ENCODE data around the gene SH2D4B.

SH2D4B gene

DNA sequence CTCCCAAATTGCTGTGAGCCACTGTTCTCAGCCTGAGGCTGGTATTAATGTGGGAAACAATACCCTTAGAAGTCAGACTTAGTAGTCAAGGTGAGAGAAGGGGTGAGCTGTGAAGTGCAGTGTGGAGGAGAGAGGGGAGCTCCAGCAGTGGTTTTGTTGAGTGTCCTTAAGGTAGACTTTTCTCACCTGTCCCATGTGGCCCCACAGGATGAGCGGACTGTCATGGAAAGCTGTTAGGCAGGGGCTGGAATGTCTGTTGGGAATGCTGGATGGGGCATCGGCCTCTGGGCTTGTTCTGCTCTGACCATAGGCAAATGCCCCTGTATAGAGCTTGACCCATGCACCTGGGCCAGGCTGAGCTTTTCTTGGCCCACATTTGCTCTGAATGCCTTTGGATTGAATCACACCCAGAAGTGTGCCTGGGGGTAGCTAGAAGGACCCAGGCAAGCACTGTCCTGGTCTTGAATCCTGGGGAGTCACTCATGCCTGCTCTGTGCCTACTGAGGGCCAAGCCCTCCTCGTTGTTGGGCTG, 36.3 kb upstream of the SH2D4B start:
- no peak for DNase-seq (ENCODE audit: low read depth)
- H3K4me3 ChIP-seq (ENCODE audit: low read depth, low read length), result no peak overlapping the region
- TF ChIP-seq, protein P1, sequence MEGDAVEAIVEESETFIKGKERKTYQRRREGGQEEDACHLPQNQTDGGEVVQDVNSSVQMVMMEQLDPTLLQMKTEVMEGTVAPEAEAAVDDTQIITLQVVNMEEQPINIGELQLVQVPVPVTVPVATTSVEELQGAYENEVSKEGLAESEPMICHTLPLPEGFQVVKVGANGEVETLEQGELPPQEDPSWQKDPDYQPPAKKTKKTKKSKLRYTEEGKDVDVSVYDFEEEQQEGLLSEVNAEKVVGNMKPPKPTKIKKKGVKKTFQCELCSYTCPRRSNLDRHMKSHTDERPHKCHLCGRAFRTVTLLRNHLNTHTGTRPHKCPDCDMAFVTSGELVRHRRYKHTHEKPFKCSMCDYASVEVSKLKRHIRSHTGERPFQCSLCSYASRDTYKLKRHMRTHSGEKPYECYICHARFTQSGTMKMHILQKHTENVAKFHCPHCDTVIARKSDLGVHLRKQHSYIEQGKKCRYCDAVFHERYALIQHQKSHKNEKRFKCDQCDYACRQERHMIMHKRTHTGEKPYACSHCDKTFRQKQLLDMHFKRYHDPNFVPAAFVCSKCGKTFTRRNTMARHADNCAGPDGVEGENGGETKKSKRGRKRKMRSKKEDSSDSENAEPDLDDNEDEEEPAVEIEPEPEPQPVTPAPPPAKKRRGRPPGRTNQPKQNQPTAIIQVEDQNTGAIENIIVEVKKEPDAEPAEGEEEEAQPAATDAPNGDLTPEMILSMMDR (IDR thresholded peaks at IDR 0.05; ENCODE audit: low read depth, low read length, missing control alignments), result no peak

DNA sequence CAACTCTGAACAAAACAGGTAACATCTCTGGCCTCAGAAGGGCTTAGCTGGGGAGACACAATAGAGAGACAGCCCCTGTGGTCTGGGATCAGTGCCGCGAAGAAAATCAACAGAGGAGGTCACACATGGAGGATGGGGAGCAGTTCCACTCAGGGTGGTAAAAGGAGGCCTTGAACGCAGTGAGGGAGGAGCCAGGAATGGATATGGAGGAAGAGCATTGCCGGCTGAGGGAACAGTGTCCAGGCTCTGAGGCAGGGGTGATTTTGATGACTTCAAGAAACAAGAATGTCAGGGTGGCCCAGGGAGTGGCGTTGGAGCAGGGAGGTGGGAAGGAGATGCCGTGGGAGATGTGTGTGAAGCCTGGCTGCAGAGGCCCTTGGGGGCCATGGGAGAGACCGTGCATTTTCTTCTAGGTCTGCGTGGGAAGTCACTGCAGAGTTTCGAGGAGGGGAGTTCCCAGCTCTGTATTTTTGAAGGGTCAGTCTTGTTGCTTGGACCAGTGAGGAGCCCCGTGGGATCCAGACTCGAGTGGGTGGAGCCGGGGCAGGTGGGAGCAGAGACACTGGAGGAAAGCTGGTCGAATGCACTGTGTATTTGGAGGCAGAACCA, 35.7 kb upstream of the SH2D4B start:
- DNase-seq (ENCODE audit: low read depth), result no peak
- H3K4me3 ChIP-seq (ENCODE audit: low read depth, low read length), result no peak overlapping the region
- TF ChIP-seq, protein P1 (IDR thresholded peaks at IDR 0.05; ENCODE audit: low read depth, low read length, missing control alignments), result no peak

DNA sequence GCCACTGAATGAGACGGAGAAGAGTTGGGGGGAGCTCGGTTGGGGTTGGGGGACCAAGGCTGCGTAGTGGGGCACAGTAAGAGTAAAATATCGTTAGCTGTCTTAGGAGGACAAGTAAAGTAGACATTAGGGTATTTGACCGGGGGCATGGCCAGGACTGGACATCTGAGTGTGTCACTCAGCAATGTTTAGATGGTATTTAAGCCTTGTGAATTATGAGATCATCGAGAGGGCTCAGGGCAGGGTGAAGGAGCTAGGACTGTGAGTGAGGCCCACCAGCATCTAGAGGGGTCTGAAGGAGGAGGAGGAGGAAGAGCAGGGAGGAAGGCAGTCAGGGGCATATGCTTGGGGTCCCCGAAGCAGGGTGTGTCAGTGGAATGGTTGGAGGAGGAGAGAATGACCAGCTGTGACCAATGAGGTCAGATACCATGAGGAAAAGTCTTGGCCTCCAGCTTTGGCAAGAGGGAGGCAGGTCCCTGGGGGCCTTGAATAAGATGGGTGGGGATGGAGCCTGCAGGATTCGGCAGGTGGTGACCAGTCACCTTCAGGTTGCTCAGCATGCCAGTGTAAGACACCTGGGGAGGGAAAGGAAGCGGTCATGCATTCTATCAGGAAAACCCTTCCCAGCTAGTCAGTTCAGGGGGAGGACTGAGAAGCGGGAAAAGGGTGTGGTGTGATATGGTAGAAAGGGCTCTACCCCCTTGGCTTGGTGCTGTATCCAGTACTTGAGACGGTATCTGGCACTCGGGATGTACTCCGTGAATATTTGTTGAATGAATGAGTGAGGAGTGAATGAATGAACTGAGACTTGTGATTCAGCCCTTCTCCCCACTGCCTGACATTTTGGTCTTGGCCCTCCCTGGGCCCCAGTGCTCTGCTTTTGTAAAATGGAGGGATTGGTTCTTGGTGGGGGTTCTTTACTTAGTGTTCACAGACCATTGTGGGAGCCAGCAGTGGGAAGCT, 34.8 kb upstream of the SH2D4B start:
- no peak overlapping the region for H3K4me3 ChIP-seq (ENCODE audit: low read depth, low read length)
- TF ChIP-seq, protein P1 (IDR thresholded peaks at IDR 0.05; ENCODE audit: low read depth, low read length, missing control alignments), result no peak
- DNase-seq (ENCODE audit: low read depth), result no peak

DNA sequence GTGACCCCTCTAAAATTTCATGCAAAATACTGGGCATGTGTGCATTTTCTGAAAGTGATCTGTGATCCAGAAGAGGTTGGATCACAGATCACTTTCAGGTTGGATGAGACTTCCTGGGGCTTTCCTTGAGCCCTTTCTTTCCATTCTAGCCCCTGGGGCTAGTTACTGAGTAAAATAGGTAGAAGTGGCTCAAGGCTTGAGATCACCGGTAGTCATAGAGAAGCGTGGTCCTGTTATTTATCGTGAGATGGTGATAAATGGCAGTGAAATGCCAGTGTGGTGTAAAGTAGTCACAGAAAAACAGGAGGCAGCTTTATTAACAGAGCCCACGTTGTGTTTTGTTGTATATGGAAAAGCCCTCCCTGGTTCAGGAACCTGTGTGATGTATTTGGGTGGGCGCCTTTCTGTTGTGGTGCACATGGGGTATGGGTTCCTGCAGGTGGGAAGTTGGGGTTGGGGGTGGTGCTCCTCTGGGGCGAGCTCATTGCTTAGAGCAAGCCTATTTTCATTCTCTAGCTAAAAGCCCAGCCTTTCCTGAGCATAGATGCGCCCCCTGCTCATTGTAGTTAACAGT, 34.0 kb upstream of the SH2D4B start:
- no peak for DNase-seq (ENCODE audit: low read depth)
- TF ChIP-seq, protein P1 (IDR thresholded peaks at IDR 0.05; ENCODE audit: low read depth, low read length, missing control alignments), result no peak

DNA sequence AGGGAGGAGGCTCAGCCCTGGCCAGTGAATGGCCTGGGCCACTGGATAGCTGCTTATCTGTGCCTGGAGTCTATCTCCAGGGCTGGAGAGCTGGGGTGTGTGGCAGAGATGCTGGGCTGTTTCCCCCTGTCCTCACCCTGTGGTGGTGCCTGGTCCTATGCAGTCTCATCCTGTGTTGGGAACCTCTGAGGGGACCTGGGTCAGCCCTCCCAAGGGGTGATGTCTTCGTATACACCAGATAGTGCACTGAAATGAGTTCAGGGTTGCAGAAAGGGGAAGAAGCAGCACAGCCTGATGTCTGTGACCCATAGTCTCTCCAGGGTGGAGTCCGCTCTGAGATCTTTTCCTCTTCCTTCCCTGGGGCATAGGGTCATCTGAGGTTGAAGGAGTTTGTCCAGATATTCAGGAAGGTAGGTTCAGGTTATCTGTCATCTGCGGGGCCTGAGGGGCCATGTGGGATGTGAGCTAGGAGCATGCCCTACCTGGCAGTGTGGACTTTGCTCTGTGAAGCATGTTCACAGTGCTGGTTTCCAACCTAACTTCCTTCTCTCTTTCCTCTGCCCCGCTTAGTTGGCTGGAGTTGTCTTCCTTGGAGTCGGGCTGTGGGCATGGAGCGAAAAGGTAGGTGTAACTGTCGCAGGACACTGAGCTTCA, 33.4 kb upstream of the SH2D4B start:
- no peak overlapping the region for H3K4me3 ChIP-seq (ENCODE audit: low read depth, low read length)
- DNase-seq (ENCODE audit: low read depth), result no peak
- TF ChIP-seq, protein P1 (IDR thresholded peaks at IDR 0.05; ENCODE audit: low read depth, low read length, missing control alignments), result no peak

More for the DNA sequence above, 34.0 kb upstream of the SH2D4B start:
- H3K4me3 ChIP-seq (ENCODE audit: low read depth, low read length), result no peak overlapping the region

DNA sequence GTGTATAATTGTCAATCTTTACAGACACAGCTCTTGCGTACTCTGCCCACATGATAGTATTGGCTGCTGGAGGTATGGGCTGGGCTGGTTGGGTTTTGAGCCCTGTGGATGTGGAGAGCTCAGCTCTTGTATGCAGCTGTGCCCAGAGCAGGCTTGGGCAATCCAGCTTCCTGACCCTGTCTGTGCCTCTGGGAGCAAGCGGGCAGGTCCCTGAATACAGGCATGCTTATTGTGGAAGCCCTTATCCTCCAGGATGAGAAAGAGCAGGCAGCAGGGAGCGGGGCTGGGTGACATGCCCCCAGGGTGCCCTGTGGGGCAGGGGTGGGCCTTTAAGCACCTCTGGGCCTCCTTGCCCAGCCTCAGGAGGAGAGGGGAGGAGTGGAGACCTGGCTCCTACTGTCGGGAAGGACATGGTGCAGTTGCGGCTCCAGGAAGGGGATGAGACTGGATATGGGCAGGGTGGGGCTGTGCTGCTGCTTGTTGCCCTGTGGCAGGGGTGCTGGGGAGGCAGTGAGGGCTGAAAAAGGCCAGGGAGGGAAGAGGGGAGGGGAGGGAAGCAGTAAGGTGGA, 32.7 kb upstream of the SH2D4B start:
- TF ChIP-seq, protein P1 (IDR thresholded peaks at IDR 0.05; ENCODE audit: low read depth, low read length, missing control alignments), result no peak
- DNase-seq (ENCODE audit: low read depth), result no peak
- no peak overlapping the region for H3K4me3 ChIP-seq (ENCODE audit: low read depth, low read length)
